NB4 (cell line): ENCODE data around the gene POLR1G.

ENCODE experiments used
- CTCF ChIP-seq: IDR thresholded peaks from one replicate; pipeline ENCODE4 v1.5.1; 2012; ENCODE audit warnings: low read depth, low read length
- MAX ChIP-seq: IDR thresholded peaks from 2 replicates; pipeline ENCODE4 v1.6.1; 2011; ENCODE audit warnings: low read depth, low read length
- MYC ChIP-seq: IDR thresholded peaks from 2 replicates; pipeline ENCODE4 v1.6.1; 2011; ENCODE audit warnings: low read depth, low read length
- POLR2A ChIP-seq: IDR thresholded peaks from 2 replicates; pipeline ENCODE4 v1.6.1; 2011; ENCODE audit warnings: mild to moderate bottlenecking; ENCODE audit not compliant: insufficient read length; ENCODE audit errors: extremely low read depth

- no peak for TF ChIP-seq CTCF
- TF ChIP-seq POLR2A = no peak
- no peak for TF ChIP-seq MAX
- TF ChIP-seq MYC = no peak
These were observed 48.1 kb upstream of the POLR1G start for GRCh38 chr19:45358213-45358792.
